HG03469 (cell line): ENCODE measurements around the gene POTEH.
"Not testable (repeated sequence)": the region's sequence is repeated elsewhere in the genome, so short reads cannot be mapped to it uniquely, and the experiment has no call there.

Source experiments
- ATAC-seq: cut with Tn5 transposase; IDR thresholded peaks from one replicate; pipeline ENCODE4 v1.9.1; 2021; ENCODE audit warnings: mild to moderate bottlenecking, moderate library complexity, moderate number of reproducible peaks; ENCODE audit not compliant: unreplicated experiment

The POTEH gene

DNA sequence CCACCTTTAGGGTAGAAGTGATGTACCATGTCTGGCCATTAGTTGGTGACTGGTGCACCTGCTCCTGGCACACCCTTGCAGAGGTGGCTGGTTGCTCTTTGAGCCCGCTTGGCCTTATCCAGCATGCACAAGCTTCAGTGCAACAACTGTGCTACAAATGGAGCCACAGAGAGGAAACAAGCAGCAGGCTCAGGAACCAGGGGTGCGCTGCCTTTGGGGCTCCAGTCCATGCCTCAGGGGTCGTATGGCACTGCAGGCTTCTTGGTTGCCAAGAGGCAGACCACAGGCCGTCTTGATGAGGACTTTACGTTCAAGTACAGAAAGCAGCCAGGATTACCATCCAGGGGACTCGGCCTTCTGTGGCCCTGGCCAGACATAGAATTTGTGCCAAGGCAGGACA lies 44.6 kb downstream of the POTEH start:
- ATAC-seq: not testable (repeated sequence)

DNA sequence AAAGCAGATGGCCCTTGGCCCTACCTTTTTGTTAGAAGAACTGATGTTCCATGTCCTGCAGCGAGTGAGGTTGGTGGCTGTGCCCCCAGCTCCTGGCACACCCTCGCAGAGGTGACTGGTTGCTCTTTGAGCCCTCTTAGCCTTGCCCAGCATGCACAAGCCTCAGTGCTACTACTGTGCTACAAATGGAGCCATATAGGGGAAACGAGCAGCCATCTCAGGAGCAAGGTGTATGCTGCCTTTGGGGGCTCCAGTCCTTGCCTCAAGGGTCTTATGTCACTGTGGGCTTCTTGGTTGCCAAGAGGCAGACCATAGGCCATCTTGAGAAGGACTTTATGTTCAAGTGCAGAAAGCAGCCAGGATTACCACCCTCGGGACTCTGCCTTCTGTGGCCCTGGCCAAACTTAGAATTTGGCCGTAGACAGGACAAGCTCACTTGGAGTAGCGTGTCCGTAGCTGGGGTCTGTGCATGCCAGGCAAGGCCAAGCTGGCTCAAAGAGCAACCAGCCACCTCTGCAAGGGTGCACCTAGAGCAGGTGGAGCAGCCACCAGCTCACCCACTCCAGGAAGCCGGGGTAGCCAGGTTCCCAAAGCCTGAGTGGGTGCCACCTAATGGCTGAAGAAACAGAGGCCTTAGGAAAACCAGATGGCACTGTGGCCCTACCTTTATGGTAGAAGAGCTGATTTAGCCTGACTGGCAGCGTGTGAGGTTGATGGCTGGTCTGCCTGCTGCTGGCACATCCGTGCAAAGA lies 48.5 kb downstream of the POTEH start:
- ATAC-seq: not testable (repeated sequence)

DNA sequence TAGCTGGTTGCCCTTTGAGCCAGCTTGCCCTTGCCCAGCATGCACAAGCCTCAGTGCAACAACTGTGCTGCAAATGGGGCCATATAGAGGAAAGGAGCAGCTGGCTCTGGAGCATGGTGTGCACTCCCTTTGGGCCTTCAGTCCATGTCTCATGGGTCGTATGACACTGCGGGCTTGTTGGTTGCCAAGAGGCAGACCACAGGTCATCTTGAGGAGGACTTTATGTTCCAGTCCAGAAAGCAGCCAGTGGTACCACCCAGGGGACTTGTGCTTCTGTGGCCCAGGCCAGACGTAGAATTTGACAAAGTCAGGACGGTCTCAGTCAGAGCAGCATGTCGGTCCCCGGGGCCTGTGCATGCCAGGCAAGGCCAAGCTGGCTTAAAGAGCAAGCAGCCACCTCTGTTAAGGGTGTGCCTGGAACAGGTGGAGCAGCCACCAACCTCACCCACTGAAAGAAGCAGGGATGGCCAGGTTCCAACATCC lies 49.1 kb downstream of the POTEH start:
- ATAC-seq: not testable (repeated sequence)

DNA sequence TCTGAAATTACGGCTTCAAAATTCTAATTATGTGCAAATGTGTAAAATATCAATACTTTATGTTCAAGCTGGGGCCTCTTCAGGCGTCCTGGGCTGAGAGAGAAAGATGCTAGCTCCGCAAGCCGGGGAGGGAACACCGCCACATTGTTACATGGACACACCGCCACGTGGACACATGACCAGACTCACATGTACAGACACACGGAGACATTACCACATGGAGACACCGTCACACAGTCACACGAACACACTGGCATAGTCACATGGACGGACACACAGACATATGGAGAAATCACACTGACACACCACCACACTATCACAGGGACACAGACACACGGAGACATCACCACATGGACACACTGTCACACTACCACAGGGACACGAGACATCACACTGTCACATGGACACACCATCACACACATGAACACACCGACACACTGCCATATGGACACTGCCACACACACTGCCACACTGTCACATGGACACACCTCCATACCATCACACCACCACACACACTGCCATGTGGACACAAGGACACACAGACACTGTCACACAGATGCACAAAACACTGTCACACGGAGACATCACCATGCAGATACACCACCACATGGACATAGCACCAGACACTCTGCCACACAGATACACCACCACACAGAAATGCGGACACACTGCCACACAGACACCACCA lies 58.0 kb downstream of the POTEH start:
- not testable (repeated sequence) for ATAC-seq

DNA sequence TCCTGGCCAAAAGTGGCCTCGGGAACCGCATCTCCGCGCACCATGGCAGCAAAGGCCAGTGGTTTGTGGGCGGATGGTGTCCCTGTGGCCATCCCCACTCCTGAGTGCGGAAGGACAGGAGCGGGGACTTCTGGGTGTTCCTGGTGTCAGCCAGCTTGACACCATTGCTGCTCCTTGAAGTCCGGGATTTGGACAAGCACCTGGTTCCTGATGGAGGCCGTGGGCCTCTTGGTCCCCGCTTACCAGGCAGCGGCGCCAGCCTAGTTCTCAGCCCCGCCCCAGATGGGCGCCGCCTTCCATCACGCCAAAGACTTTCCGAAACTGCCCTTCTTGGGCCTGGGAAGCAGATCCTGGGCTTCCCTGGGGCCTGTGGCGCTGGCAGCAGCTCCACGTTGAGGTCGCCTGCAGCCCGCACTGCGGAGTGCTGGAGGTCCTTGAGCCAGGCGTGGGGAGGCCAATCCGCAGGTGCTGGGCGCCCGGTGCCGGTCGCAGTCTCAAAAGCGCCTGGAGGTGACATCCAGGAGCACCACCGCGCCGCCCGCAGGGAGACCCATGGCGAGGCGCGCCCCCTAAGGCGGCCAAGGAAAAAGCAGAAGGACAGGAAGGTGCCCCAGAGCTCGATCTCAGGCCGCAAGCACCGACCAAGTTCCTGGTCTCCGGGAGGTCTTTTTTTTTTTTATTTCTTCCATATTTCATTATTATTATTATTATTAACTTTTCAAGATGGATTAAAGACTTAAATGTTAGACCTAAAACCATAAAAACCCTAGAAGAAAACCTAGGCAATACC lies 59.5 kb downstream of the POTEH start:
- ATAC-seq: not testable (repeated sequence)

DNA sequence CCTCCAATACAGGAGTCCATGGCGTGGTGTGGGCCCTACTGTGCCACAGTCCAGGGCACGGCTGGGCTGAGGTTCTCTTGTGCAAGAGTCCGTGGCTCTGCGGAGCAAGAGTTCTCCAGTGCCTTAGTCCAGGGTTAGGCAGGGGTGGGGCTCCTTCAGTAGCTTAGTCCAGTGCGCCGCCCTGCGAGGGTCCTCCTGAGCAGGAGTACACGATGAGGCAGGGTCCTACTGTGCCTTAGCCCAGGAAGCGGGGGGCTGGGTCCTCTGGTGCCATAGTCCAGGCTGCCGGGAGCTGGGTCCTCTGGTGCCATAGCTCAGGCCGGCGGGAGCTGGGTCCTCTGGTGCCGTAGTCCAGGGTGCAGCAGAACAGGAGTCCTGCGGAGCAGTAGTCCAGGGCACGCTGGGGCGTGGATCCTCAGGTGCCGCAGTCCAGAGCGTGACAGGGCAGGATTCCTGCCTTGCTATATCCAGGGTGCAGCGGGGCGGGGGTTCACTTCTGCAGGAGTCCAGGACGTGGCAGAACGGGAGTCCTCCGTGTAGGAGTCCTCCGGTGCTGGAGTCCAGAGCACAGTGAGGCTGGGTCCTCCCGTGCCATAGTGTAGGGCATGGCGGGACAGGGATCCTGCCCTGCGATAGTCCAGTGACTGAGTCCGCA lies 69.7 kb downstream of the POTEH start:
- ATAC-seq: not testable (repeated sequence)

DNA sequence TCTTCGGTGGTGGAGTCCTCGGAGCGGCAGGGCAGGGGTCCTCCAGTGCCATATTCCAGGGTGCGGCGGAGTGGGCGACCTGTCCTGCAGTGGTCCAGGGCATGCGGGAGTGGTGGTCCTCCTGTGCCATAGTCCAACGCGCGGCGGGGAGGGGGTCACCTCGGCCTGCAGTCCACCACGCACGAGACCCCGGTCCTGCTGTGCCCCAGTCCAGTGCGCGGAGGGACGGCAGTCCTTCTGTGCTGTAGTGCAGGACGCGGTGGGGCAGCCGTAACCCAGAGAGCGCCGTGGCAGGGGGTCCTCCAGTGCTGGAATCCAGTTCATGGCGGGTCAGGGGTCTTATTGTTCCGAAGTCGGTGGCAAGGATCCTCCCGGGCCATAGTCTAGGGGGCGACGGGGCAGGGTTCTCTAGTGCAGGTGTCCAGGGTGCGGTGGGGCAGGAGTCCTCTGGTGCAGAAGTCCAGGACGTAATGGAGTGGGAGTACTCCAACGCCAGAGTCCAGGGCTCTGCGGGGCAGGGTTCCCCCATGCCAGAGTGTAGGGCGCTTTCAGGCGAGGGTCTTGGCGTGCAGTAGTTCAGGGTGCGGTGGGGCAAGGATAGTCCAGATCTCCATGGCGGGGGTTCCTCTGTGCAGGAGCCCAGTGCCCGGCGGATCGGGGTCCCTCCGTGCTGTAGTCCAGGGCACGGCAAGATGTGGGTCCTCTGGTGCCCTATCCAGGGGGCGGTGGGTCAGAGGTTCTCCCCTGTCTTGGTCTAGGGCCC lies 70.7 kb downstream of the POTEH start:
- ATAC-seq: not testable (repeated sequence)

DNA sequence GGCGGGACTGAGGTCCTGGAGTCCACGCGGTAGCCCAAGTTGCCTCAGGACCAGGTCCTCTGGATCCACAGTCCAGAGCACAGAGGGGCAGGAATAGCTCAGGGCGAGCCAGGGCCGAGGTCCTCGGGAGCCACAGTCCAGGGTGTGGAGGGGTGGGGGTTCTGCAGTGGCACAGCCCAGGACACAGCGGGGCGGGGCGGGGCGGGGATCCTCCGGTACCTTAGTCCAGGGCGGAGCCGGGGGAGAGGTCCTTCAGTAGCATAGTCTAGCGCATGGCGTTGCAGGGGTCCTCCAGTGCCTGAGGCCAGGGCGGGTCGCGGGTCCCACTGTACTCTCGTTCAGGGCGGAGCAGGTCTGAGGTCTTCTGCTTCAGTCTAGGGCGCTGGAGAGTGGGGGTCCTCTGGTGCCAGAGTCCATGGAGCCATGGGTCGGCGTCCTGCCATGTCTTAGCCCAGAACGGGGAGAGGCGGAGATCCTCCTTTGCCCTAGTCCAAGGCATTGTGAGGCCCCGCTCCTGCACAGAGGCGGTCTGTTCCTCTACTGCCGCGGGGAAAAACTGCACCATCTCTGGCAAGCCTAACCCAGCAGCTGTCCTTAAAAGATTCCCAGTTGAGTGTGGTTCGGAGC lies 71.4 kb downstream of the POTEH start:
- ATAC-seq: not testable (repeated sequence)

DNA sequence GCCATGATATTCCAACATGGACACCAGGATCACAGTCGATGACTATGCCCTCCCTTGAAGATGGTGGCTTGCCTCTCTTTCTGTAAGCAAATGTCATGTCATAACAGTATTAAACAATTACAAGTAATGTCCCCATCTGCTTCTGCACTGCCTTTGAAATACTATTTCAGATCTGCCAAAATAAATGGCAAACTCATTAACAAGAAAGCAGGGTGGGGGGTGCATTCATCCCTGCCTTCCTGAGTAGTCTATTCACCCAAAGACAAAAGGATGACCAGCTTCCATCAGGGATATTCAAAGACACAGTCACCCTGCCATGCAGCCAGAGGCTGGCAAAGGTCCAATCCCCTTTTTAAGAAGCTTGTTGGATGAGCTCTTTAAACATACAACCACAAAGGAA lies 73.7 kb downstream of the POTEH start:
- not testable (repeated sequence) for ATAC-seq
